HCT116 (cell line): Measurements from ENCODE around the gene TMEM244. TPM values are rescaled to one million over a fixed set of nuclear protein-coding genes. Genes with fewer than 3 reads are reported as not detected.

ENCODE experiments used
- ATAC-seq: fragments of 200-7000 bp; cut with Tn5 transposase; 2 replicates; pipeline ENCODE4 v1.9.1; 2020; ENCODE audit warnings: mild to moderate bottlenecking, moderate library complexity
- BruUV-seq: library from RNA; stranded (reverse); fragments of 400-500 nt; replicated peaks from 2 replicates; lab custom pipeline; 2021; lab: Mats Ljungman, UMichigan
- CTCF ChIA-PET: fragments of 300-600 bp; sonication (Branson Sonifier 250); formaldehyde crosslinking; loops from one replicate; lab custom pipeline; 2021; ENCODE audit warnings: antibody characterized with exemption; lab: Charles Lee
- POLR2A ChIA-PET: fragments of 300-600, 350-600 bp; sonication (Branson Sonifier 250); formaldehyde crosslinking; loops from one replicate; lab custom pipeline; 2021; ENCODE audit warnings: antibody characterized with exemption; lab: Charles Lee
- RAD21 ChIA-PET, 2 experiments: fragments of 300-600 bp; sonication (Branson Sonifier 250); formaldehyde crosslinking; loops; one replicate each; lab custom pipeline; 2023; ENCODE audit warnings: low total read pairs in 2 of 2; ENCODE audit not compliant: uncharacterized antibody in 2 of 2, unreplicated experiment in 2 of 2, low non-redundant PET in 1 of 2; lab: Charles Lee
- DNase-seq: peaks from one replicate; pipeline ENCODE4 v3.0.0-alpha.2; 2010; ENCODE audit warnings: low read depth, low spot score
- H2AFZ ChIP-seq: fragments of 200-600 bp; shearing (Covaris generic), sonication (generic); 2 replicates; pipeline ENCODE4 v1.6.1; 2017; ENCODE audit warnings: low read depth, mixed run types, mixed read lengths, antibody characterized with exemption, low read length; ENCODE audit not compliant: poor library complexity, severe bottlenecking
- H3K27ac ChIP-seq: 2 replicates; pipeline ENCODE4 v1.5.1; 2012; ENCODE audit warnings: low read depth, low read length
- H3K27me3 ChIP-seq: fragments of 200-600 bp; sonication (generic); 2 replicates; pipeline ENCODE4 v1.6.1; 2016; ENCODE audit warnings: mixed run types, low read length, mixed read lengths; ENCODE audit not compliant: insufficient read depth
- H3K36me3 ChIP-seq, 2 experiments: fragments of 200-500 bp in 1 of 2; fragments of 200-600 bp in 1 of 2; sonication (Bioruptor generic) in 1 of 2; sonication (generic) in 1 of 2; 2 replicates each; pipeline versions ENCODE4 v1.5.1 to v1.6.1; 2014 to 2016; ENCODE audit warnings: low read length in 2 of 2, inconsistent platforms in 1 of 2, mixed read lengths in 1 of 2, mixed run types in 1 of 2; ENCODE audit not compliant: insufficient read depth in 2 of 2, control insufficient read depth in 1 of 2
- H3K4me1 ChIP-seq, 2 experiments: fragments of 200-600 bp in 1 of 2; sonication (generic) in 1 of 2; 2 replicates each; pipeline versions ENCODE4 v1.5.1 to v1.6.1; 2012 to 2017; ENCODE audit warnings: low read length in 2 of 2, inconsistent platforms in 1 of 2, mild to moderate bottlenecking in 1 of 2, mixed read lengths in 1 of 2, mixed run types in 1 of 2, moderate library complexity in 1 of 2; ENCODE audit not compliant: insufficient read depth in 2 of 2, control insufficient read depth in 1 of 2
- H3K4me2 ChIP-seq: fragments of 200-600 bp; sonication (generic); 2 replicates; pipeline ENCODE4 v1.6.1; 2017; ENCODE audit warnings: mixed run types, low read length, mixed read lengths
- H3K4me3 ChIP-seq, 2 experiments: fragments of 200-600 bp in 1 of 2; sonication (generic) in 1 of 2; replicated peaks in 1 of 2; 2 replicates each; pipeline ENCODE4 v1.5.1; 2011 to 2016; ENCODE audit warnings: low read length in 2 of 2, control low read depth in 1 of 2, low read depth in 1 of 2, mild to moderate bottlenecking in 1 of 2, mixed read lengths in 1 of 2, mixed run types in 1 of 2
- H3K79me2 ChIP-seq: fragments of 200-600 bp; sonication (generic); 2 replicates; pipeline ENCODE4 v1.6.1; 2017; ENCODE audit warnings: mild to moderate bottlenecking, mixed run types, low read length, moderate library complexity, mixed read lengths; ENCODE audit not compliant: insufficient read depth
- H3K9ac ChIP-seq: fragments of 200-600 bp; sonication (generic); 2 replicates; pipeline ENCODE4 v1.6.1; 2016; ENCODE audit warnings: low read length, mixed read lengths
- H3K9me2 ChIP-seq: fragments of 200-600 bp; sonication (generic), shearing (Covaris generic); 2 replicates; pipeline ENCODE4 v1.6.1; 2017; ENCODE audit warnings: mixed run types, mild to moderate bottlenecking, moderate library complexity; ENCODE audit not compliant: insufficient read depth
- H3K9me3 ChIP-seq, 2 experiments: fragments of 200-500 bp in 1 of 2; fragments of 200-600 bp in 1 of 2; sonication (Bioruptor generic) in 1 of 2; sonication (generic) in 1 of 2; 2 replicates each; pipeline ENCODE4 v1.6.1; 2014 to 2017; ENCODE audit warnings: low read length in 2 of 2, mixed read lengths in 2 of 2, inconsistent platforms in 1 of 2, low read depth in 1 of 2, mild to moderate bottlenecking in 1 of 2, mixed run types in 1 of 2, moderate library complexity in 1 of 2; ENCODE audit not compliant: control insufficient read depth in 1 of 2, insufficient read depth in 1 of 2
- H4K20me1 ChIP-seq: fragments of 200-600 bp; sonication (generic), shearing (Covaris generic); 2 replicates; pipeline ENCODE4 v1.6.1; 2017; ENCODE audit warnings: mixed run types, mild to moderate bottlenecking, moderate library complexity; ENCODE audit not compliant: insufficient read depth
- CBX3 ChIP-seq: IDR thresholded peaks from 2 replicates; pipeline ENCODE4 v1.6.1; 2012; ENCODE audit warnings: low read depth
- CEBPB ChIP-seq: IDR thresholded peaks from 2 replicates; pipeline ENCODE4 v1.6.1; 2012; ENCODE audit warnings: low read depth
- CTCF ChIP-seq, 3 experiments: fragments of 200-600 bp in 1 of 3; sonication (generic) in 1 of 3; IDR thresholded peaks in 2 of 3; conservative IDR thresholded peaks in 1 of 3; 2 replicates each; pipeline ENCODE4 v1.5.1; 2012 to 2017; ENCODE audit warnings: low read depth in 2 of 3, low read length in 2 of 3, antibody characterized with exemption in 1 of 3, borderline replicate concordance in 1 of 3, control low read depth in 1 of 3, mild to moderate bottlenecking in 1 of 3, mixed read lengths in 1 of 3, mixed run types in 1 of 3, moderate library complexity in 1 of 3; ENCODE audit not compliant: insufficient read depth in 1 of 3
- FOSL1 ChIP-seq: IDR thresholded peaks from 2 replicates; pipeline ENCODE4 v1.6.1; 2012; ENCODE audit warnings: low read depth
- JUND ChIP-seq: IDR thresholded peaks from 2 replicates; pipeline ENCODE4 v1.6.1; 2012
- POLR2A ChIP-seq: IDR thresholded peaks from 2 replicates; pipeline ENCODE4 v1.7.0; 2011; ENCODE audit warnings: borderline replicate concordance; ENCODE audit not compliant: insufficient read depth, insufficient read length; ENCODE audit errors: extremely low read depth
- POLR2AphosphoS5 ChIP-seq: IDR thresholded peaks from 2 replicates; pipeline ENCODE4 v1.6.1; 2011; ENCODE audit warnings: mild to moderate bottlenecking, low read depth, low read length, moderate library complexity
- TCF7L2 ChIP-seq: IDR thresholded peaks from 2 replicates; pipeline ENCODE4 v1.7.0; 2011; ENCODE audit warnings: borderline replicate concordance, inconsistent platforms; ENCODE audit not compliant: insufficient read depth, insufficient read length; ENCODE audit errors: extremely low read depth
- ZFX ChIP-seq: fragments of 450-650 bp; IDR thresholded peaks from 2 replicates; pipeline ENCODE4 v1.6.1; 2017
- intact Hi-C: fragments of 100-400 bp; cut with micrococcal nuclease; formaldehyde crosslinking; loops from 2 replicates; pipeline ENCODE4 v1.10.0; 2022
- total RNA-seq: library from RNA; stranded (reverse); gene quantifications from one replicate; pipeline ENCODE4 v1.2.1, GENCODE V29; 2021; ENCODE audit not compliant: unreplicated experiment

The TMEM244 gene
- total RNA-seq, 1 experiment from 2014 or later = not detected

GRCh38 chr6:129787816-129788215 is 73.3 kb downstream of the TMEM244 start (continued):
- TF ChIP-seq CEBPB = no peak
- no peak for TF ChIP-seq POLR2AphosphoS5
- no peak for TF ChIP-seq POLR2A
- TF ChIP-seq FOSL1 = no peak

- CTCF ChIA-PET = interaction anchor here (2.9 kb wide), 1 partner anchor 11 kb away, joined by 19 read pairs; no protein-coding TSS in a partner anchor
- peaks cover 8 to 23% of the 10 kb centered on the region in 2 experiments; a peak in 3 of 4 replicates for H3K4me1 ChIP-seq
- H3K36me3 ChIP-seq = no peaks in the 10 kb centered on the region
- no peaks in the 10 kb centered on the region for H3K9me2 ChIP-seq
- intact Hi-C loops = loop anchor here (5.0 to 10.0 kb wide), 2 partner anchors 56 to 148 kb away; no protein-coding TSS in a partner anchor
- no peak overlapping the region for H3K4me3 ChIP-seq
- H3K27me3 ChIP-seq = no peaks in the 10 kb centered on the region
- no peak overlapping the region for H3K9ac ChIP-seq
- H3K27ac ChIP-seq = no peak overlapping the region
- DNase-seq (no peak), ATAC-seq (no peak)
- H3K79me2 ChIP-seq = no peaks in the 10 kb centered on the region
- POLR2A ChIA-PET = interaction anchor here (1.4 kb wide), 1 partner anchor 11 kb away, joined by 8 read pairs; no protein-coding TSS in a partner anchor
- H4K20me1 ChIP-seq = no peaks in the 10 kb centered on the region
- TF ChIP-seq CTCF (IDR thresholded peaks at IDR 0.05 in 2 of 3, conservative IDR thresholded peaks at IDR 0.05 in 1 of 3; ENCODE audit: borderline replicate concordance in 1 of 3, insufficient read depth in 1 of 3, low read depth in 2 of 3, low read length in 2 of 3) (no peak), ZFX (no peak), FOSL1 (peak; percentile 43; the same call in 1 of the 2 replicates), CBX3 (peak; percentile 59; the same call in 1 of the 2 replicates), JUND (peak; percentile 42), TCF7L2 (no peak)
- H3K9me3 ChIP-seq = no peaks in the 10 kb centered on the region
- H2AFZ ChIP-seq = peak overlapping the region; percentile 98
- RAD21 ChIA-PET = no interaction called here
- peak overlapping the region; percentile 32 for H3K4me2 ChIP-seq
- BruUV-seq = no TSS peak
These were observed 74.6 kb downstream of the TMEM244 start for GRCh38 chr6:129786548-129786947.
